Testis (tissue), 2 donors: ENCODE data around the gene AMOTL2.

ENCODE experiments used
- CTCF ChIP-seq, 3 experiments: fragments of 450-650 bp in 2 of 3; fragments of 200-600 bp in 1 of 3; sonication (generic) in 1 of 3; IDR thresholded peaks; one replicate each; pipeline ENCODE4 v1.5.1; 2016 to 2019; ENCODE audit warnings: antibody characterized with exemption in 3 of 3, mild to moderate bottlenecking in 2 of 3, moderate library complexity in 1 of 3
- POLR2A ChIP-seq: fragments of 450-650 bp; IDR thresholded peaks from one replicate; pipeline ENCODE4 v1.6.1; 2017; ENCODE audit warnings: antibody characterized with exemption, mild to moderate bottlenecking, moderate library complexity

GRCh38 chr3:134366221-134366927 lies 7.9 kb downstream of the AMOTL2 start:
- TF ChIP-seq CTCF (IDR thresholded peaks at IDR 0.05) (no peak), POLR2A (no peak)
